HEK293 (cell line): ENCODE results near the gene PRR18.

Experiments used
- CTCF ChIP-seq: fragments of 450-650 bp; formaldehyde crosslinking; IDR thresholded peaks from 2 replicates; pipeline ENCODE4 v1.5.1; 2016; ENCODE audit warnings: missing biosample characterization, missing genetic modification characterization
- PBX3 ChIP-seq: sonication (generic); formaldehyde crosslinking; IDR thresholded peaks from 2 replicates; pipeline ENCODE4 v1.8.1; 2022; ENCODE audit warnings: mild to moderate bottlenecking, moderate library complexity, missing genetic modification reagents
- SCRT2 ChIP-seq: fragments of 450-650 bp; formaldehyde crosslinking; IDR thresholded peaks from 2 replicates; pipeline ENCODE4 v1.5.1; 2016; ENCODE audit warnings: missing biosample characterization, missing genetic modification characterization
- ZBTB17 ChIP-seq: fragments of 450-650 bp; formaldehyde crosslinking; IDR thresholded peaks from 2 replicates; pipeline ENCODE4 v1.5.1; 2016; ENCODE audit warnings: missing biosample characterization, missing genetic modification characterization
- ZNF146 ChIP-seq: fragments of 450-650 bp; formaldehyde crosslinking; IDR thresholded peaks from 2 replicates; pipeline ENCODE4 v1.5.1; 2016; ENCODE audit warnings: missing biosample characterization, missing genetic modification characterization
- ZNF184 ChIP-seq: fragments of 450-650 bp; IDR thresholded peaks from 2 replicates; pipeline ENCODE4 v1.5.1; 2018; ENCODE audit warnings: missing biosample characterization, mild to moderate bottlenecking, missing genetic modification characterization
- ZNF26 ChIP-seq: fragments of 450-650 bp; formaldehyde crosslinking; IDR thresholded peaks from 2 replicates; pipeline ENCODE4 v1.5.1; 2016; ENCODE audit warnings: missing biosample characterization, missing genetic modification characterization
- ZNF280D ChIP-seq: fragments of 450-650 bp; formaldehyde crosslinking; IDR thresholded peaks from 2 replicates; pipeline ENCODE4 v1.5.1; 2016; ENCODE audit warnings: missing biosample characterization, missing genetic modification characterization
- ZNF792 ChIP-seq: fragments of 450-650 bp; formaldehyde crosslinking; IDR thresholded peaks from 2 replicates; pipeline ENCODE4 v1.5.1; 2016; ENCODE audit warnings: missing biosample characterization, missing genetic modification characterization
- ZNF843 ChIP-seq: fragments of 450-650 bp; formaldehyde crosslinking; IDR thresholded peaks from 2 replicates; pipeline ENCODE4 v1.5.1; 2016; ENCODE audit warnings: missing biosample characterization, missing genetic modification characterization
- ZSCAN18 ChIP-seq: fragments of 450-650 bp; formaldehyde crosslinking; IDR thresholded peaks from 2 replicates; pipeline ENCODE4 v1.5.1; 2016; ENCODE audit warnings: missing biosample characterization, missing genetic modification characterization

GRCh38 chr6:166314454-166314853 is 6.3 kb upstream of the PRR18 start:
- TF ChIP-seq PBX3 (CRISPR knock-in tag) (no peak), ZNF26 (no peak), ZNF280D (no peak), CTCF (tag by site-specific recombination) (no peak), ZNF843 (tag by site-specific recombination) (no peak), ZNF792 (tag by site-specific recombination) (no peak), ZSCAN18 (tag by site-specific recombination) (no peak), ZBTB17 (tag by site-specific recombination) (no peak), SCRT2 (tag by site-specific recombination) (no peak), ZNF146 (no peak), ZNF184 (tag by site-specific recombination) (no peak)
